Activated CD8-positive, alpha-beta T cell treated with anti-CD3 and anti-CD28 coated beads for 36 hours (primary cell): ENCODE data around the gene NRN1L. TPM values are rescaled to one million over a fixed set of nuclear protein-coding genes. Genes with fewer than 3 reads are reported as not detected.

Experiments used
- ATAC-seq: fragments of 200-7000 bp; cut with Tn5 transposase; one replicate; pipeline ENCODE4 v1.10.0; 2021; ENCODE audit warnings: mild to moderate bottlenecking, moderate library complexity
- CTCF ChIA-PET: fragments of 350-600 bp; sonication (Branson Sonifier 250); formaldehyde crosslinking; loops from one replicate; lab custom pipeline; 2021; ENCODE audit warnings: antibody characterized with exemption; lab: Charles Lee
- POLR2A ChIA-PET: fragments of 350-600 bp; sonication (Branson Sonifier 250); formaldehyde crosslinking; loops from one replicate; lab custom pipeline; 2021; ENCODE audit warnings: antibody characterized with exemption; lab: Charles Lee
- DNase-seq: peaks from one replicate; pipeline ENCODE4 v3.0.0-alpha.2; 2020
- H3K27ac Mint-ChIP-seq: one replicate; pipeline ENCODE4 v1.8.0; 2021; ENCODE audit warnings: mild to moderate bottlenecking, mixed read lengths
- H3K27me3 Mint-ChIP-seq: one replicate; pipeline ENCODE4 v1.8.0; 2021; ENCODE audit warnings: mixed read lengths
- H3K36me3 Mint-ChIP-seq: one replicate; pipeline ENCODE4 v1.8.0; 2021; ENCODE audit warnings: low read depth, mixed read lengths
- H3K4me1 Mint-ChIP-seq: one replicate; pipeline ENCODE4 v1.8.0; 2021; ENCODE audit warnings: low read depth, mixed read lengths
- H3K4me3 Mint-ChIP-seq: one replicate; pipeline ENCODE4 v1.8.0; 2021; ENCODE audit warnings: mild to moderate bottlenecking, moderate library complexity, mixed read lengths
- H3K9me3 Mint-ChIP-seq: one replicate; pipeline ENCODE4 v1.8.0; 2021; ENCODE audit warnings: mixed read lengths
- intact Hi-C: fragments of 100-400 bp; cut with micrococcal nuclease; formaldehyde crosslinking; loops from one replicate; pipeline ENCODE4 v1.10.0; 2022
- total RNA-seq, 2 experiments: library from RNA; stranded (reverse); gene quantifications; one replicate each; pipeline ENCODE4 v1.2.3, GENCODE V29; 2021
- TF ChIP-seq, protein P1 (sequence below): fragments of 200-600 bp; IDR thresholded peaks from one replicate; pipeline ENCODE4 v1.8.0; 2022; ENCODE audit warnings: antibody characterized with exemption, mild to moderate bottlenecking

The NRN1L gene
- total RNA-seq, 2 experiments from 2014 or later: 0.83 TPM; not detected in 1

- Mint-ChIP-seq H3K9me3 (no peaks in the 10 kb centered on the region), H3K27me3 (no peaks in the 10 kb centered on the region), H3K4me1 (no peaks in the 10 kb centered on the region), H3K36me3 (peaks cover 19% of the 10 kb centered on the region), H3K4me3 (no peak overlapping the region), H3K27ac (no peak overlapping the region)
- intact Hi-C loops: no loop called here
- CTCF ChIA-PET: interaction anchor here (1.3 to 3.9 kb wide), 2 partner anchors 19 to 48 kb away, joined by 9 to 21 read pairs; partner anchors contain the start of gene NRN1L
- ATAC-seq: no peak
- TF ChIP-seq, protein P1, sequence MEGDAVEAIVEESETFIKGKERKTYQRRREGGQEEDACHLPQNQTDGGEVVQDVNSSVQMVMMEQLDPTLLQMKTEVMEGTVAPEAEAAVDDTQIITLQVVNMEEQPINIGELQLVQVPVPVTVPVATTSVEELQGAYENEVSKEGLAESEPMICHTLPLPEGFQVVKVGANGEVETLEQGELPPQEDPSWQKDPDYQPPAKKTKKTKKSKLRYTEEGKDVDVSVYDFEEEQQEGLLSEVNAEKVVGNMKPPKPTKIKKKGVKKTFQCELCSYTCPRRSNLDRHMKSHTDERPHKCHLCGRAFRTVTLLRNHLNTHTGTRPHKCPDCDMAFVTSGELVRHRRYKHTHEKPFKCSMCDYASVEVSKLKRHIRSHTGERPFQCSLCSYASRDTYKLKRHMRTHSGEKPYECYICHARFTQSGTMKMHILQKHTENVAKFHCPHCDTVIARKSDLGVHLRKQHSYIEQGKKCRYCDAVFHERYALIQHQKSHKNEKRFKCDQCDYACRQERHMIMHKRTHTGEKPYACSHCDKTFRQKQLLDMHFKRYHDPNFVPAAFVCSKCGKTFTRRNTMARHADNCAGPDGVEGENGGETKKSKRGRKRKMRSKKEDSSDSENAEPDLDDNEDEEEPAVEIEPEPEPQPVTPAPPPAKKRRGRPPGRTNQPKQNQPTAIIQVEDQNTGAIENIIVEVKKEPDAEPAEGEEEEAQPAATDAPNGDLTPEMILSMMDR: no peak
- DNase-seq: no peak
- POLR2A ChIA-PET: interaction anchor here (0.7 kb wide), 1 partner anchor 109 kb away, joined by 3 read pairs; no protein-coding TSS in a partner anchor
These were observed 20.1 kb upstream of the NRN1L start for GRCh38 chr16:67864594-67864993.

DNA sequence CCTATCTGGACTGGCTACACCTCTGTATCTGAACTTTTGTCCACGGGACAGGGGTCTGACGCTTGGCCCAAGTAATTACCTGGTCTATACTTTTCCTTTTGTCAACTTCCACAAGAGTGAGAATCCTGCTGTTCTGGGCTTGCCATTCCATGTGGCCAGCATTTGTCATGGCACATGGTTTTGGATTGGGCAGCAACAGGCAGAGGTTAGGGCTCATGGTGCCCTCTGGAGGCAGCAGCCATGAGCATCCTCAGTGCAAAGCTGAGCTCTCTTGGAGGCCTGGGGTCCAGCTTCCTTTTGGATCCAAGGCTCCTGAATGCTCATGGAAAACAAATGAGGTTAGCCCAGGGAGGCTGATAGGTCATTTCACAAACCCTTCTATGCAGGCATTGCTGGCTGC, 19.4 kb upstream of the NRN1L start:
- DNase-seq: peak; percentile 30
- intact Hi-C loops: no loop called here
- ChIA-PET CTCF (interaction anchor here (0.8 to 3.9 kb wide), 3 partner anchors 10 to 49 kb away, joined by 3 to 21 read pairs (median 9); partner anchors contain the start of gene NRN1L), POLR2A (interaction anchor here (0.7 kb wide), 1 partner anchor 108 kb away, joined by 3 read pairs; no protein-coding TSS in a partner anchor)
- H3K9me3 Mint-ChIP-seq: no peaks in the 10 kb centered on the region
- no peak overlapping the region for H3K27ac Mint-ChIP-seq
- no peaks in the 10 kb centered on the region for H3K27me3 Mint-ChIP-seq
- peak; percentile 64 for ATAC-seq
- H3K4me3 Mint-ChIP-seq: no peak overlapping the region
- peaks cover 19% of the 10 kb centered on the region for H3K36me3 Mint-ChIP-seq
- H3K4me1 Mint-ChIP-seq: no peaks in the 10 kb centered on the region
- TF ChIP-seq, protein P1: peak; percentile 33

GRCh38 chr16:67868290-67868689, 16.4 kb upstream of the NRN1L start:
- Mint-ChIP-seq H3K9me3 (no peaks in the 10 kb centered on the region), H3K4me1 (peaks cover 5% of the 10 kb centered on the region), H3K4me3 (no peak overlapping the region), H3K27me3 (no peaks in the 10 kb centered on the region), H3K27ac (no peak overlapping the region), H3K36me3 (peaks cover 15% of the 10 kb centered on the region)
- intact Hi-C loops: no loop called here
- ATAC-seq: no peak
- DNase-seq: no peak
- ChIA-PET CTCF (interaction anchor here (0.7 to 1.9 kb wide), 5 partner anchors 16 to 365 kb away, joined by 3 to 13 read pairs (median 6); no protein-coding TSS in a partner anchor), POLR2A (interaction anchor here (0.7 kb wide), 1 partner anchor 9 kb away, joined by 3 read pairs; no protein-coding TSS in a partner anchor)
- TF ChIP-seq, protein P1: no peak

GRCh38 chr16:67869653-67870052, 15.0 kb upstream of the NRN1L start:
- POLR2A ChIA-PET: interaction anchor here (0.6 kb wide), 1 partner anchor 394 kb away, joined by 3 read pairs; no protein-coding TSS in a partner anchor
- Mint-ChIP-seq H3K9me3 (no peaks in the 10 kb centered on the region), H3K4me3 (no peak overlapping the region), H3K27me3 (no peaks in the 10 kb centered on the region), H3K36me3 (peaks cover 15% of the 10 kb centered on the region), H3K27ac (no peak overlapping the region), H3K4me1 (peaks cover 14% of the 10 kb centered on the region)
- intact Hi-C loops: no loop called here
- DNase-seq: no peak
- CTCF ChIA-PET: interaction anchor here (1.8 to 2.5 kb wide), 2 partner anchors 14 to 53 kb away, joined by 6 to 12 read pairs; no protein-coding TSS in a partner anchor
- ATAC-seq: no peak
- TF ChIP-seq, protein P1: no peak

DNA sequence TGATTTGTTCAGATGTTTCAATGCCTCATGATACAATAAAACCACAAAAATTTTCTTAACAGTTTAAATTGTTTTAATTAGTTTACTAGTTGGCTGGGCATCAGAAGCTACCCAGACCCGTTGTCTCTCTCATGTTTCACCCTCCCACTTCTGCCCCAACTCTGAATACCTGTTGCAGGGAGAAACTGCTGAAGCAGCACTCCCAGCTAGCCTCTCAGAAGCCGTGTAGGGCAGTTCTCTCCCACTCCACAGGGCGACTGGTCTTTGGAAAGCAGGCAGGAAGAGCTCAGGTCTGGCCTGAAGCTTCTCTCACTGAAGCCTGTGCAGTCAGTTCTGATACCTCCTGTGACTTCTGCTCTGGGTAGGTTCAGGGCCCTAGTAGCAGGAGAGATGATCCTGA, 13.4 kb upstream of the NRN1L start:
- H3K4me3 Mint-ChIP-seq: no peak overlapping the region
- intact Hi-C loops: no loop called here

More for the DNA sequence above, 13.4 kb upstream of the NRN1L start:
- ChIA-PET CTCF (interaction anchor here (0.6 to 2.5 kb wide), 8 partner anchors 9 to 76 kb away, joined by 3 to 12 read pairs (median 3); no protein-coding TSS in a partner anchor), POLR2A (interaction anchor here (0.8 to 1.4 kb wide), 4 partner anchors 9 to 28 kb away, joined by 4 to 6 read pairs (median 4); no protein-coding TSS in a partner anchor)
- ATAC-seq (no peak), DNase-seq (no peak)
- H3K9me3 Mint-ChIP-seq: no peaks in the 10 kb centered on the region
- H3K36me3 Mint-ChIP-seq: peaks cover 12% of the 10 kb centered on the region
- TF ChIP-seq, protein P1: no peak
- no peaks in the 10 kb centered on the region for H3K27me3 Mint-ChIP-seq
- H3K27ac Mint-ChIP-seq: peak overlapping the region; percentile 49
- H3K4me1 Mint-ChIP-seq: peaks cover 26% of the 10 kb centered on the region
